ENCODE results near the gene P2RY4.
"Not testable (repeated sequence)": the region's sequence is repeated elsewhere in the genome, so short reads cannot be mapped to it uniquely, and the experiment has no call there.

Gene P2RY4

GRCh38 chrX:70260104-70260503 lies at the start of gene P2RY4:
TSS of gene P2RY4 (minus strand) at chrX:70260204. CDS start at chrX:70259624, 580 bp downstream.
- no peak for DNase-seq

GRCh38 chrX:70301716-70302115 lies 41.7 kb upstream of the P2RY4 start:
- no peak for DNase-seq

- DNase-seq = no peak
Observed at GRCh38 chrX:70293621-70294020, 33.6 kb upstream of the P2RY4 start.

- DNase-seq = no peak
Observed at GRCh38 chrX:70292788-70293187, 32.8 kb upstream of the P2RY4 start.

GRCh38 chrX:70289793-70290770 lies 30.1 kb upstream of the P2RY4 start, which contains the start of the genes KIF4A and PDZD11:
TSS of gene KIF4A (plus strand) at chrX:70290104. CDS start at chrX:70290459, 355 bp downstream.
TSS of gene PDZD11 (minus strand) at chrX:70289927. CDS start at chrX:70289341, 586 bp downstream.
- peak; percentile 72 for DNase-seq

- no peak for DNase-seq
Observed at GRCh38 chrX:70289168-70289792, 29.3 kb upstream of the P2RY4 start.

- DNase-seq = no peak
Observed at GRCh38 chrX:70281951-70282350, 21.9 kb upstream of the P2RY4 start, which contains the start of gene RAB41. TSS of gene RAB41 (plus strand) at chrX:70282172. CDS start at chrX:70282218, 46 bp downstream.

- no peak for DNase-seq
Observed at GRCh38 chrX:70280573-70280972, 20.6 kb upstream of the P2RY4 start.

- DNase-seq = no peak
Observed at GRCh38 chrX:70279081-70279480, 19.1 kb upstream of the P2RY4 start.

- not testable (repeated sequence) for DNase-seq
Observed at GRCh38 chrX:70274029-70274428, 14.0 kb upstream of the P2RY4 start.

GRCh38 chrX:70268034-70268433 lies 8.0 kb upstream of the P2RY4 start, which contains the start of gene ARR3:
TSS of gene ARR3 (plus strand) at chrX:70268334. CDS start at chrX:70269386, 1,052 bp downstream.
- DNase-seq = no peak

GRCh38 chrX:70264784-70265183 lies 4.8 kb upstream of the P2RY4 start:
- no peak for DNase-seq

- DNase-seq = no peak
Observed at GRCh38 chrX:70262952-70263567, 3.1 kb upstream of the P2RY4 start.

- DNase-seq = no peak
Observed at GRCh38 chrX:70257423-70258288, 2.3 kb downstream of the P2RY4 start.

GRCh38 chrX:70255452-70255851 lies 4.6 kb downstream of the P2RY4 start:
- no peak for DNase-seq

- no peak for DNase-seq
Observed at GRCh38 chrX:70254909-70255308, 5.1 kb downstream of the P2RY4 start.

- no peak for DNase-seq
Observed at GRCh38 chrX:70254063-70254400, 6.0 kb downstream of the P2RY4 start.

GRCh38 chrX:70253377-70254062 lies 6.5 kb downstream of the P2RY4 start:
- no peak for DNase-seq

- no peak for DNase-seq
Observed at GRCh38 chrX:70252491-70252890, 7.5 kb downstream of the P2RY4 start.

- DNase-seq = no peak
Observed at GRCh38 chrX:70247252-70247651, 12.8 kb downstream of the P2RY4 start.

GRCh38 chrX:70244881-70245280 lies 15.1 kb downstream of the P2RY4 start:
- no peak for DNase-seq

- not testable (repeated sequence) for DNase-seq
Observed at GRCh38 chrX:70243601-70244000, 16.4 kb downstream of the P2RY4 start.
